Activated CD4-positive, alpha-beta T cell treated with anti-CD3 and anti-CD28 coated beads, Interleukin-2, amount 50 U/mL, for 24 hours (primary cell): ENCODE results near the gene GNAZ.
"Not testable (repeated sequence)": the region's sequence is repeated elsewhere in the genome, so short reads cannot be mapped to it uniquely, and the experiment has no call there.

ENCODE experiments used
- DNase-seq, 2 donors: peaks; one replicate each; pipeline ENCODE4 v3.0.0-alpha.2; 2020; ENCODE audit warnings: low read depth in 1 of 2, low spot score in 1 of 2

The GNAZ gene

DNA sequence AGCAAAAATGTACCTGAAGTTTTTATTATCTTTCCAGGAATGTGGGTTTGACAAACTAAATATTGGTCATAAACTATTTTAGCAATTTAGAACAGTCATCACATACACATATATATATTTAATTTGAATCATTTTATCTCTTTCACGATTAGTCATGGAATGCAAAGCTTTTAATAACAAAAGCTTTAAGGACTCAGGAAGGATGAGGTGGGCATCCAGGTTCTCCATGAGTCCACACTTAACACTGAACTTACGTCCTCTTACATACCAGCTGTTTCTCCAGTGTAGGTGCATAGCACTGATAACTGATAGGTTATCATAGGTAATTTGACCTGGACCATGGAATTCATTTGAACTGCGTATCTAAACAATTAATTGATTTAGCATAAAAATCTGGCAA is 28.1 kb upstream of the GNAZ start:
- DNase-seq = no peak

DNA sequence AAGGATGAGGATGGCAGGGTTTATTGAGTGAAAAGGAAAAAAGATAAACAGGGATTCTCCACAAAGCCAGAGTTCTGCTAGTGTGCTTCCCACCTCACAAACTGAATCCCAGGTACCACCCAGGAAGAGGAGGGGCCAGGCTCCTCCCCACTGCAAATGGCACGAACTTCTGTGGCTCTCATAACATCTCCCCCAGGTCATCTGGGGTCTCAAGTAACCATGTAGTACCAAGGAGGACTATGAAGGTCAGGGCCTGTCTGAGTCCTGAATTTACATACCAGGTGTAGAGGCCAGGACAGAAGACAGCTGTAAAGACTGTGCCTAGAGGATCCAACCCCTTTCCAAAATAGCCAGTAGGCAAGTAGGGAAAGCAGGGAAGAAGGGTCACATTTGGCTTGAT is 25.7 kb upstream of the GNAZ start:
- DNase-seq = no peak

DNA sequence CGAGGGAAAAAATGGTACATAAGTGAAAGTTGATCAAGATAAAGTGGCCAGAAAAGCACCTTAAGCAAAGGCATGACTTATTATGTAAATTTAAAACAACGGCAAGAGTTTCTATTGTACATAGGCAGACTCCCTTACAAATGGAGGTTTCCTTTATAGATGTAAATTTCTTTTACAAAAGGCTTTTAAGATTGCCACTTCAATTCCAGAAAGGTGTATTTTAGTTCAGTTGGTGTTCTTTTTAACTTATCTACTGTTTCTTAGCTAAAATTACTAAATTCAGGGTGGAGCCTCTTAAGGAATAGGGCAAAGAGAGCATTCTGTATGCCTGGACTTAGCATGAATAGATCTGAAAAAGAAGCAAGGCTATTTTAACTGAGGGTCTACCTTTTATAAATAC is 24.9 kb upstream of the GNAZ start:
- no peak for DNase-seq

DNA sequence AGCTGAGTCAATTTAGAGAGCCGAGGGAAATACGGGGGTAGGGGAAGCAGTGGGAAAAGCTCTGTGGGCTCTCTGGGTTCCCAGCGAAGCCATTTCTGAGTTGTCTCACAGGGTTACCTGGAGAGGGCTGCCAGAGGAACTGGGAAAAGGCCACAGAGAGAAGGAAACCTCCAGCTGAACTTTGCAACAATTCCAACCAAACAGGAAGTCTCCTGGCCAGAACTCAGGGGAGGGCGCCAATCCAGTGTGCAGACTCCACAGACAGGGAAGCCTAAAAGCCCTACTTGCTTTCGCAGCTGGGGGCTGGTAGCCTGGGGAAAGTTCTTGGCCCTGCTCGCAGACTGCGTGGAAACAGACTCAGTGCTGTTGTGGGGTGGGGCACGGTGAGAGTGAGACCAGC is 23.1 kb upstream of the GNAZ start:
- no peak for DNase-seq

DNA sequence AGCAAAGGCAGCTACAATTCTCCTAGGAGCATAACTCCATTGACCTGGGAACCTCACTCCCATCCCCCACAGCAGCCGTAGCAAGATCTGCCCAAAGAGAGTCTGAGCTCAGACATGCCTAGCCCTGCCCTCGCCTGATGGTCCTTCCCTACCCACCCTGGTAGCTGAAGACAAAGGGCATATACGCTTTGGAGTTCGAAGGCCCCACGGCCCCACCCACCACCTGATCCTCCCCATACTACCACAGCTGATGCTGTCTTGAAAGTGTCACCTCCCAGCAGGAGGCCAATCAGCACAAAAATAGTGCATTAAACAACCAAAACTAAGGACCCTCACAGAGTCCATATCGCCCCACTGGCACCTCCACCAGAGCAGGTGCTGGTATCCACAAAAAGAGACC is 22.6 kb upstream of the GNAZ start:
- no peak for DNase-seq

- not testable (repeated sequence) for DNase-seq
Measured at GRCh38 chr22:23050546-23050945, 19.8 kb upstream of the GNAZ start.

GRCh38 chr22:23053051-23053707 is 17.1 kb upstream of the GNAZ start:
- DNase-seq = no peak

DNA sequence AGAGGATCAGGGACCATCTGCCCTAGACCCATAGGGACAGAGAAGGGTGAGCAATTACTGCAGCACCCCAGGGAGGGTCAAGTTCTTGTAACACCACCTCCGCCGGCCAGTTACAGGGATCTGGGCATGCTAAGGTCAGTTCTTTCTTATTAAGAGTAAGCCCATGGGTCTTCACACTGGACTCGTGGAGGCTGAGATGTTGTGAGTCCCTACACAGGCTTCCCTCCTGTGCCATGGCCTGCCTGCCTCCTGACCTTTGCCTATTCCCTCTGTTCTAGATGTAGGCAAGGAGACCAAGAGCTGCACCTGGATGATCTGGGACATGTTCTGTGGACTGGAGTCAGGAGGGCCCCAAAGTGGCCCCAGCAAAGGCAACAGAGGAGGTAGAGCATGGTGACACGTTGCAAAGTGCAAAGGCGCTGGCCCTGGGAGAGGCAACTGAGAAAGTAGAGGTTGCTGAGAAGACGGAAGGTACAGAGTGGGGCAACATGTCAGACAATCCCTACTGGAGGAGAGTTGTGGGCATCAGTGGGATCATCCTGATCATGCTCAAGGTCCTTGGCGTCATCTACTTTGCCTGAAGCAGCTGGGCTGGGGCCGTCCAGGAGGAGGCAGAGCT is 16.3 kb upstream of the GNAZ start:
- DNase-seq = no peak

DNA sequence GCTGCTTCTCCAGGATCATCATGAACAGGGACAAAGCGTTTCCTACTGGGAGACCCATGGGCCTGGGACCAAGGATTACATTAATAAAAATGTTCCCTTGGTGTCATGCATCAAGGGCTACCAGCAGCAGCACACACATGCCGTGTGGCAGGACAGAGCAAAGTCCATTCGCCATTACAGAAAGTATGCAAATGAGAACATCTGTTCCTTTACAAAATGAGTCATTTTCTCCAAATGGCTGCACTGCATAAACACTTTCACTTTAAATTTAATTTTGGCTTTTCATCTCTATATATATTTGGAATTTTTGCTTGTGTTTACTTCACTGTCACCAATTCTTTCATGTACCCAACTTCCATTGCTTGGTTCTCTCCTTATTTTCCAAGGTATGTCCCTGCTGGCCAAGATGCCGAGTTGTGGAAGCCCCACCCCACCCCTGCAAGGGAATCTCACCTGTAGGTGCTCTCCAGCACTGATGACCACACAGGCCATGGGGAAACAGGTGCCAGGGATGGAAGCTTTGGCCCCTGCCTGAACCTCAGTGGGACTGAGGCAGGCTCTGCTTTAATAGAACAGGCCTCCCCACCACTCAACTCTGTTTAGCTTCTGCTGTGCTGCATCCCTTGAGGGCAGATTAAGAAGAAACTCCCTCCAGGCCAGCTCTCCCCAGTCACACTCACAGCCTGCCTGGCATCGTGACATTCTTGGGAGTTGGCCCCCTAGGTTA is 15.6 kb upstream of the GNAZ start:
- no peak for DNase-seq

DNA sequence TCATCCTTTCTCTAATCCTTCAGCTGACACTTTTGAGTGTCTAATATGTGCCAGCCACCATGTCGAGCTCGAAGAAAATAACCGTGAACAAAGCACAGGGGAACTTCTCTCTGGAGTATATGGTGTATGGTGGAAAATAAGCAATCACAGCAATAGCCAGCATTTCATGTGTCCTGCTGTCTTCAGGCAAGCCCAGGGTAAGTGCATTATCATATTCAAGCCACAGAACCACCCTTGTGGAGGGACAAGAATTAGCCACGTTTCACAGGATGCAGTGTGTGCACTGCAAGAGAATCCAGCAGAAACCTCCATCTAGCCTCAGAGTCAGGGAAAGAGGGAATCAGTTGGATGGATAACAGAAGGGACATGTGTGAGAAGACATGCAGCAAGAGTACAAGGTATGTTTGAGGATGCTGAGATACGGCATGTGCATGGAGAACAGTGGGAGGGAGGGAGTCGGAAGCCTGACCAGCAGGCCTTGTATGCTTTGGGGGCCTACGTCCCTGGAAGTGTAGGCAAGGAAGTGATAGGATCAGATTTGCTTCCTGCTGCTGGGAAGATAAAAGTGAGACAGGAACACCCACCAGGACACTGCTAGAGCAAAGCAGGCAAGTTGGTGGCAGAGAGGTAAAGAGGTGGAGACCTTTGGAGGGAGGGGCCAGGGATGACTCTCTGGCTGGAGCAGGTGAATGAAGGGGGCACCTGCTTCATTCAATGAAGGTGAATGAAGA is 14.7 kb upstream of the GNAZ start:
- no peak for DNase-seq

DNA sequence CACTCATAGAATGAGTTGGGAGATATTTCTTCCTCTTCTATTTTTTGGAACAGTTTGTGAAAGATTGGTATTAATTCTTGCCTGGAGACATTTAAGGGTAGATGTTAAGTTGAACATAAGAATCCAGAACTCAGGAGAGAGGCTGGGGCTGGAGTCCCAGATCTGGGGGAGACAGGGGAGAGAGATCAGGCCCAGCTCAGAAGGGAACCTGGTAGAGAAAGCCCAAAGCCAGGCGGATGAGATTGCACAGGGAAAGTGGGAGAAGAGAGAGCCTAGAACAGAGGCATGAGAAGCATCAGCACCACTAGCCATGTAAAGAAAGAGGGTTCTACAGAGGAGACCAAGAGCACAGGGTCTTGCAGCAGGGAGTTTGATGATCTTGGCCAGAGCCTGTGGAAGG is 13.0 kb upstream of the GNAZ start:
- no peak for DNase-seq

- no peak for DNase-seq
Measured at GRCh38 chr22:23058063-23058462, 12.3 kb upstream of the GNAZ start.

DNA sequence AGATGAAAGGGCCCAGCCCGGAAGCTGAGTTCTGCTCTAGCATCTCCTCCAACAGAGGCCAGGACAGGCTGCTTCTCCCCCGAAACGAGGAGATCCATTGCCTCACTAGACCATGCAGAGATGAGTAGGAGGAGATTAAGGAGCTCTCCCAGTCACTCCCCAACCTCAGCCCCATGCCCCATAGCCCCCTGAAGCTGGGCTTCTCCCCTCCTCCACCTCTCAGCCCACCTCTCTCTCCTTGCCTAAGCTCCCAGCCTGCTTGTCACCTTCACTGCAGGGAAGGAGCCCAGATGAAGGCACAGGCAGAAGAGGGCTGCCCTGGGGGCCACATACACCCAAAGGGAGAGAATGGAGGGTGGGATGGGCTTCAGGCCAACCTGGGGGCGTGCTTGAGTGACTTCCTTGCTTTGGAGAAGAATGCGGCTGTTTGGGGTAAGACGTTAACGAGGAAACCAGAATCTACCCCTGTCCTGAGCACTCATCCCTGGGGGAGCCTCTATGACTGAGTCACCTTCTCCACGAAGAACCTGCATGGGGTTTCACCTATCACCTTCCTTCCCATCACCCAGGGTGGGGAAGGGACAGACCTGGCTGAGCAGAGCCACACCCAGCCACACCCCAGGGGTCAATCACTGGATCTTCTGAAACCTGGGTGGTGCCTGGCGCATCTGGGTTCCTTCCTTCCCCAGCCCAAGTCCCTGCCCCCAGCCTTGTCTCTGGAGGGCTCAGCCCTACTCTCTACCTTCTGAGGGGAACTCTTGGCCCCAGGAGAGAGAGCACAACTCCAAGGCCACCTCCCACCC is 11.6 kb upstream of the GNAZ start:
- DNase-seq = no peak

DNA sequence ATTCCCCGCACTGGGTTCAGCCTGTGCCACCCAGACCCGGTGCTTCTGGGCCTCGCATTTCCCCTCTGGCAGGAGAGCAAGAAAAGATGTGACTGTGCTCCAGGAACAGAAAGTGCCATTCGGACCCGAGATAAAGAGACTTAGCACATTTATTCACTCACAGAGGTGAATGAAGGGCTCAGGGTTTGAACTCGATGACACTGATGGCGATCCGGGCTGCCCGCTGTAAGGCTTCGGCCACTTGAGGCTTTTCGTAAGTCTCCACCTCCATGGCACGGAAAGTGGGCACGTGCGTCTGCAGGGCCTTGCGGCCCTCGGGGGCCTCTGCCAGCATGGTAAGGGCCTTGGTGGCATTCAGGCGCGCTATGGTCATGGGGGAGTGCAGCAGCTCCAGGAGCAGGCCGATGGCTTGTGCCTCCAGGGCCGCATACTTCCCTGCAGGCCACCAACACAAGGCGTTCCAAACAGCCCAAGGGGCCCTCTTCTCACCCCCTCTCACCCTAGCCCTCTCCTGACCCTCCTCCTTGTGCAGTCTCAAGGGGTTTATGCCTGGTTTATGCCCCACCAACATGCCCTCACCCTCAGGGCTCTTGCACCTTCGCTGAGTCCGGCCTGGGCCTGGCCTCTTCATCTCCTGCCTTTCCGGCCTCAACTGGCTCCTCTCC is 10.9 kb upstream of the GNAZ start:
- DNase-seq = no peak

GRCh38 chr22:23060612-23061400 is 9.5 kb upstream of the GNAZ start:
- DNase-seq = no peak

DNA sequence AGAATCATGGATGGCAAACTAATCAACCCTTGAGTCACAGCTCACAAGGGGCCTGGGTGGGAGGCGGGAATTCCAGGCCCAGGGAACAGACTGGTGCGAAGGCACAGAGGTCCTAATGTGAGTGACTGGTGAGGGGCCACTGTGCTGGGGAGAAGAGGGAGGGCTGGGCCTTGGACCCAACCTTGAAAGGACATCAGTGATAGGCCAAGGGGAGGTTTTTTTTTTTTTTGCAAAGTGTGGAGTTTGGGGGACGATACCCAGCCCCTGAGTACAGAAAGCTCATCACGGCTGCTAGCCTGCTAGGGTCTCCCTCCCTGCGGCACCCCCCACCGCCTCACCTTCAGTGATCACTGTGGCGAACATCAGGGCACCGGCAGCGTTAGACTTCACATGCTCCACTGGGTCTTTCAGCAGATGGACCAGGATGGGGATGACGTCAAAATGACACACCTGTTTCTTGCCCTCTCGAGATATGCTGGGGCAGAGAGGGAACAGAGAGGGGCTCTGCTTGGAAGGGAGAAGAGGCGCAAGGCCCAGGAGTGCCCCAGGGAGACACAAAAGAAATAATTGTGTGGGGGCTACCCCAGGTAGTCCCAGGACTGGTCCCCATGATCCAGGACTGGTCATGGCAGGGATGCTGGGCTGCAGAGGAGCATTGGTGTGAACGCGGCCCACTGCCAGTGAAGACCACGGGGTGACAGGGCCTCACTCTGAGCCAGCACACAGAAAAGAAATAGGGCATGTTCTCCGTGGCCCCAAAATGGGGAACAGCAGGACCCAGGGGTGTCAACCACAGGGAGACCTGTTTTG is 8.6 kb upstream of the GNAZ start:
- no peak for DNase-seq

DNA sequence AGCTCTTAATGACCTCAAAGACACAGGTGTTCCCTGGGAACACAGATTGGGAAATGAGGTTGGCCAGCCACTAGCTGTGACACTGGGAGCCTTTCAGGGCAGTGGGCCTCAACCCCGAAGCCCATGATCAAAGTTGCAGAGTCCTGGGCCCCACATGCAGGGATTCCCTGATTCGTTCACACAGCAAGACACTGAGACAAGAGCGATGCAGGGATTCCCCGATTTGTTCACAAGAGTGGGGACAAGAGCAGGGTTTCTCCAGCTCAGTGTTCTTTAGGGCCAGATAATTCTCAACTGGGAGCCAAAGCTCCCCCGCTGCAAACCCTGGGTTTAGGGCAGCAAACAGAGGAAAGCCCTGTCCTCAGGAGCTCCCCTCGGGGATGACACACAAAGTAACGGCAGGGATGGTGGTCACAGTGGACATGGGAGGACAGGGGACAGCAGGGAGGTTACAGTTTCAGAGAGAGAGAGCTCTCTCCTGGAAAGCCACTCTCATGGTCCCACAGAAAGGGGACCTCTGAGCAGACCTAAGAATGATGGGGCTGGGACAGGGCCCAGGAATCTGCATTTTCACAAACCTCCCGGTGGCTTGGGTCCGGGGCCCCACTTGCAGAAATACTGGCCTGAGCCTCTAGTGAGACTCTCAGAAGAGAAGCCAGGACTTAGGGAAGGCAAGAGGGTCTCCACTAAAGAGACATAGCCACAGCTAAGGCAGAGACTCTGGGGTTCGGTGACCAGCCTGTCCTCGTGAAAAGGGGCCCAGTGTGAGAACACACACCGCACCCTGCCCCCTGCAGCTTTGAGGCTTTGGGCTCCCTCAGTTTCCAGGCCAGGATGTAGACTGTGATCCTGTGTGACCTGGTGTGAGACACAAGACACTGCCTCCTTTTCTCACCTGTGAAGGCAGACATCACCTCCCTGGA is 7.4 kb upstream of the GNAZ start:
- no peak for DNase-seq
